Natural killer cell (primary cell): Measurements from ENCODE around the gene SPAG6. TPM values are rescaled to one million over a fixed set of nuclear protein-coding genes. Genes with fewer than 3 reads are reported as not detected.

Experiments used
- ATAC-seq, 3 donors: fragments of 150-1000 bp in 2 of 3; fragments of 200-7000 bp in 1 of 3; cut with Tn5 transposase; 1 replicate in 1 of 3; 2 replicates in 2 of 3; pipeline ENCODE4 v1.10.0; 2021; ENCODE audit warnings: mild to moderate bottlenecking in 2 of 3, moderate library complexity in 2 of 3
- DNase-seq, 2 donors: peaks; one replicate each; pipeline versions ENCODE4 v3.0.0 to v3.0.0-alpha.2; 2013 to 2021; ENCODE audit warnings: mixed read lengths in 1 of 2
- H3K27ac ChIP-seq: one replicate; pipeline ENCODE4 v1.5.1; 2013; ENCODE audit warnings: mild to moderate bottlenecking, low read length
- H3K27me3 ChIP-seq: one replicate; pipeline ENCODE4 v1.6.1; 2013; ENCODE audit warnings: low read length; ENCODE audit not compliant: control insufficient read depth, insufficient read depth
- H3K36me3 ChIP-seq: one replicate; pipeline ENCODE4 v1.6.1; 2013; ENCODE audit warnings: low read length; ENCODE audit not compliant: control insufficient read depth, insufficient read depth
- H3K4me1 ChIP-seq: one replicate; pipeline ENCODE4 v1.6.1; 2013; ENCODE audit warnings: low read length; ENCODE audit not compliant: control insufficient read depth, insufficient read depth
- H3K4me3 ChIP-seq: one replicate; pipeline ENCODE4 v1.5.1; 2013; ENCODE audit warnings: low read length
- H3K9me3 ChIP-seq: one replicate; pipeline ENCODE4 v1.6.1; 2013; ENCODE audit warnings: low read length; ENCODE audit not compliant: control insufficient read depth, insufficient read depth
- H3K27ac Mint-ChIP-seq, 2 donors: one replicate each; pipeline ENCODE4 v1.8.0; 2022; ENCODE audit warnings: mild to moderate bottlenecking in 2 of 2, mixed read lengths in 2 of 2, moderate library complexity in 1 of 2
- H3K27me3 Mint-ChIP-seq, 2 donors: one replicate each; pipeline ENCODE4 v1.8.0; 2022; ENCODE audit warnings: low read depth in 2 of 2, mixed read lengths in 2 of 2
- H3K36me3 Mint-ChIP-seq: one replicate; pipeline ENCODE4 v1.8.0; 2022; ENCODE audit warnings: mixed read lengths
- H3K4me1 Mint-ChIP-seq, 2 donors: one replicate each; pipeline ENCODE4 v1.8.0; 2022; ENCODE audit warnings: mixed read lengths in 2 of 2
- H3K4me3 Mint-ChIP-seq: one replicate; pipeline ENCODE4 v1.8.0; 2022; ENCODE audit warnings: mild to moderate bottlenecking, moderate library complexity, mixed read lengths
- H3K9me3 Mint-ChIP-seq, 2 donors: one replicate each; pipeline ENCODE4 v1.8.0; 2022; ENCODE audit warnings: mixed read lengths in 2 of 2
- WGBS: methylation state at CpG from one replicate; pipeline ENCODE4 v1.1.7; 2013; ENCODE audit warnings: missing lambda C conversion rate; ENCODE audit not compliant: insufficient coverage; 5-methylcytosine and 5-hydroxymethylcytosine counted together
- intact Hi-C: fragments of 100-400 bp; cut with micrococcal nuclease; formaldehyde crosslinking; loops from one replicate; pipeline ENCODE4 v1.14.2; 2022
- total RNA-seq, 4 donors: library from RNA; stranded (reverse); fragments of 120-200 nt in 1 of 4; gene quantifications; one replicate each; pipeline versions ENCODE4 v1.2.3 to v1.2.4, GENCODE V29; 2013 to 2022
- TF ChIP-seq, protein P1 (sequence below): fragments of 200-600 bp; IDR thresholded peaks from one replicate; pipeline ENCODE4 v1.8.0; 2022; ENCODE audit warnings: antibody characterized with exemption

SPAG6 gene
- total RNA-seq, 3 donors from 2014 or later (not counting 1 experiment from before 2014, with no cell fraction given): 0.35 to 0.79 TPM; not detected in 1

DNA sequence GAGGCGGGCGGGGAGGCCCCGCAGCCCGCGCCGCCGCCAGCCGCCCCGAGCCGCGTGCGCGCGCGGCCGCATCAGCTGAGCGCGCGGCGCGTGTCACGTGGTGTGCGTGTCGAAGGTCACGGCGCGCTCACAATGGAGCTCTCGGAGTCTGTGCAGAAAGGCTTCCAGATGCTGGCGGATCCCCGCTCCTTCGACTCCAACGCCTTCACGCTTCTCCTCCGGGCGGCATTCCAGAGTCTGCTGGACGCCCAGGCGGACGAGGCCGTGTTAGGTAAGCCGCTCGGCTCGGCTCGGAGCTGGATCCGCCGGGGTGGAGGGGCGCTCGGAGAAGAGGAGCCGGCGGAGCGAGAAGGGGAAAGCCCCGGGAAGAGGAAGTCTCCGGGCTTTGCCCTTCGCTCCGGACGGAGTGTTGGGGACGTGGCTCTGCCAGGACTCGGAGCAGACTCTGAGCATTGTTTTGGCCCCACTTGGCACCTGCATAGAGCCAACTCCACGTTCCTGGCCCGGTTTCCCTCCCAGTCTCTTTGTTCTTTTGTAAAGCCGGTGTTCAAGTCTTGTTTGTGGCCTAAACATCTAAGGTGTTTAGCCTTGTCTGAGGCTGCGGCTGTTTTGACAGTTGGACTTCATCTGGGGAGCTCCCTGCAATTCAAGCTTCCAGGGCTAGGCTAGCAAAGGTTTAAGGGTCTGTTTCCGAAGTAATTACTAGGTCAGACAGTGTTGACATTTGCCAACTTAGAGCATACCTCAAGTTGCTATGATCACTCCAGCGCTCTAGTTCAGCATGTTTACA is 28.8 kb upstream of the SPAG6 start, which contains the start of gene COMMD3:
COMMD3 (plus strand) TSS at position 103 of the 790 bp plus-strand sequence; CDS start at position 133, 30 bp downstream.
- Histone ChIP-seq H3K4me3 (peak within 1 kb of the TSS; percentile 96), H3K4me1 (peaks cover 11% of the 10 kb centered on the region), H3K36me3 (no peaks in the 10 kb centered on the region), H3K27ac (peak within 1 kb of the TSS; percentile 89), H3K9me3 (no peaks in the 10 kb centered on the region), H3K27me3 (peaks cover 2% of the 10 kb centered on the region)
- Mint-ChIP-seq H3K4me3 (peak within 1 kb of the TSS; percentile 100), H3K27me3 (peaks cover 4 to 8% of the 10 kb centered on the region in 2 donors), H3K36me3 (no peaks in the 10 kb centered on the region), H3K4me1 (peaks cover 22 to 33% of the 10 kb centered on the region in 2 donors), H3K27ac (peak within 1 kb of the TSS; percentile 92 to 93), H3K9me3 (no peaks in the 10 kb centered on the region)
- ATAC-seq: peak; percentile 65 to 92 (median 79)
- under 1% methylated on average over 63 of the region's 63 CpGs for WGBS
- TF ChIP-seq, protein P1, sequence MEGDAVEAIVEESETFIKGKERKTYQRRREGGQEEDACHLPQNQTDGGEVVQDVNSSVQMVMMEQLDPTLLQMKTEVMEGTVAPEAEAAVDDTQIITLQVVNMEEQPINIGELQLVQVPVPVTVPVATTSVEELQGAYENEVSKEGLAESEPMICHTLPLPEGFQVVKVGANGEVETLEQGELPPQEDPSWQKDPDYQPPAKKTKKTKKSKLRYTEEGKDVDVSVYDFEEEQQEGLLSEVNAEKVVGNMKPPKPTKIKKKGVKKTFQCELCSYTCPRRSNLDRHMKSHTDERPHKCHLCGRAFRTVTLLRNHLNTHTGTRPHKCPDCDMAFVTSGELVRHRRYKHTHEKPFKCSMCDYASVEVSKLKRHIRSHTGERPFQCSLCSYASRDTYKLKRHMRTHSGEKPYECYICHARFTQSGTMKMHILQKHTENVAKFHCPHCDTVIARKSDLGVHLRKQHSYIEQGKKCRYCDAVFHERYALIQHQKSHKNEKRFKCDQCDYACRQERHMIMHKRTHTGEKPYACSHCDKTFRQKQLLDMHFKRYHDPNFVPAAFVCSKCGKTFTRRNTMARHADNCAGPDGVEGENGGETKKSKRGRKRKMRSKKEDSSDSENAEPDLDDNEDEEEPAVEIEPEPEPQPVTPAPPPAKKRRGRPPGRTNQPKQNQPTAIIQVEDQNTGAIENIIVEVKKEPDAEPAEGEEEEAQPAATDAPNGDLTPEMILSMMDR: no peak
- intact Hi-C loops: loop anchor here (1.0 to 5.0 kb wide), 5 partner anchors 24 to 784 kb away; partner anchors contain the start of gene MLLT10
- peak; percentile 83 to 94 for DNase-seq

- H3K27ac Mint-ChIP-seq: peak overlapping the region; percentile 92 to 93
- peak overlapping the region; percentile 89 for H3K27ac ChIP-seq
- peak overlapping the region; percentile 96 for H3K4me3 ChIP-seq
- peaks cover under 1 to 3% of the 10 kb centered on the region in 2 donors for H3K27me3 Mint-ChIP-seq
- H3K4me1 ChIP-seq: peaks cover 13% of the 10 kb centered on the region
- intact Hi-C loops: loop anchor here (5.0 kb wide), 3 partner anchors 65 to 785 kb away; partner anchors contain the start of gene MLLT10
- peak overlapping the region; percentile 89 for H3K4me3 Mint-ChIP-seq
- peaks cover 23 to 33% of the 10 kb centered on the region in 2 donors for H3K4me1 Mint-ChIP-seq
- WGBS: 20% methylated on average over 6 of the region's 9 CpGs
- no peaks in the 10 kb centered on the region for H3K9me3 Mint-ChIP-seq
- ATAC-seq (peak in 2 of 3 donors; percentile 1 to 5), DNase-seq (no peak)
- H3K9me3 ChIP-seq: no peaks in the 10 kb centered on the region
- TF ChIP-seq, protein P1: no peak
- no peaks in the 10 kb centered on the region for H3K36me3 ChIP-seq
- peaks cover 2% of the 10 kb centered on the region for H3K27me3 ChIP-seq
- no peaks in the 10 kb centered on the region for H3K36me3 Mint-ChIP-seq
Measured at GRCh38 chr10:22317076-22317370, 28.3 kb upstream of the SPAG6 start.

GRCh38 chr10:22317771-22318565 is 27.3 kb upstream of the SPAG6 start:
- DNase-seq (no peak), ATAC-seq (no peak)
- WGBS: 84% methylated on average over 3 of the region's 6 CpGs
- Mint-ChIP-seq H3K27ac (peak overlapping the region; percentile 92 to 93), H3K36me3 (no peaks in the 10 kb centered on the region), H3K4me3 (peak overlapping the region; percentile 55), H3K9me3 (no peaks in the 10 kb centered on the region), H3K27me3 (peaks cover 10 to 12% of the 10 kb centered on the region in 2 donors), H3K4me1 (peaks cover 32 to 43% of the 10 kb centered on the region in 2 donors)
- Histone ChIP-seq H3K4me3 (no peak overlapping the region), H3K27ac (no peak overlapping the region), H3K36me3 (no peaks in the 10 kb centered on the region), H3K27me3 (peaks cover 11% of the 10 kb centered on the region), H3K4me1 (peaks cover 18% of the 10 kb centered on the region), H3K9me3 (no peaks in the 10 kb centered on the region)
- intact Hi-C loops: loop anchor here (5.0 kb wide), 3 partner anchors 66 to 786 kb away; partner anchors contain the start of gene MLLT10
- TF ChIP-seq, protein P1: no peak
